ENCODE results near the gene PPA2.
"Not testable (repeated sequence)": the region's sequence is repeated elsewhere in the genome, so short reads cannot be mapped to it uniquely, and the experiment has no call there.

The PPA2 gene

DNA sequence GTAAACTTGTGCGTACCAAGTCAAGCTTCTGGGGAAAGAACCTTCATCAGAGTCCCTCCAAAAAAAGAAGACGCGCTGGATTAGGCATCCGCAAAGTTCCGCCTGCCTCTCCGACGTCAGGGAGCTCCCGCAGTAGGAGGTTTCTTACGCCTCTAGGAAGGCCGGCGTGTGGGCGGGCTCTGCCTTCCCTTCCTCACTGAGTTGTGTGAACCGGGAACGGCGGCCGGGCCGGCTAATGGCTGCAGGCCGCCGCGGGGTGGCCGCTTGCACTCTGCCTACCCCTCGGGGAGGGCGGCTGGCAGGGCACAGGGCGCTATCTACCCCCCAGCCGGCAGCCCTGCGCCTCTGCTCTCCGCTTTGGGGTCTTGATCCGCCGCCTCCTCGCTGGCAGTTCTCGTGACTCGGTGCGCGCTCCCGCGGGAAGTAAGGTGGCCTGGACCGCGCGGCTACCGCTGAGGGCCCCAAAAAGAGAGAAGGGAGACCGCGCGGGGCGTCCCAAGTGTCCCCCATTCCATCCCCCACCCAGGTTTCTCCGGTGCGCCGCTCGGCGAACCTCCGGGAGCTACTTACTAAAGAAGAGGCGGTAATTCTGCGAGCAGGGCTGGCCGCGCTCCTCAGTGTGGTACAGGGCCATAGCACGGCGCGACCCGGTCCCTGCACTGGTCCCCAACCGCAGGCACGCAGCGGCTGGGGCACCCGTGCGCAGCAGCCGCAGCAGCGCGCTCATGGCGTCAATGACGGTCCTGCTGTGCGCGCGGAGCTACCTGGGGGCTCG, at the start of gene PPA2:
PPA2 (minus strand) TSS at position 739 of the 775 bp plus-strand sequence; CDS start at position 727, 12 bp downstream.
- in situ Hi-C loops (cut with HindIII; ENCODE audit: low pct_ligation_motif_present, low pct_unique_long_range_greater_than_20kb, low sequenced_read_pairs) = no loop called here
- peak; percentile 88 for DNase-seq

GRCh38 chr4:105520819-105521790, 47.2 kb upstream of the PPA2 start:
- peak; percentile 56 for DNase-seq
- in situ Hi-C loops (cut with HindIII; ENCODE audit: low pct_ligation_motif_present, low pct_unique_long_range_greater_than_20kb, low sequenced_read_pairs) = no loop called here

DNA sequence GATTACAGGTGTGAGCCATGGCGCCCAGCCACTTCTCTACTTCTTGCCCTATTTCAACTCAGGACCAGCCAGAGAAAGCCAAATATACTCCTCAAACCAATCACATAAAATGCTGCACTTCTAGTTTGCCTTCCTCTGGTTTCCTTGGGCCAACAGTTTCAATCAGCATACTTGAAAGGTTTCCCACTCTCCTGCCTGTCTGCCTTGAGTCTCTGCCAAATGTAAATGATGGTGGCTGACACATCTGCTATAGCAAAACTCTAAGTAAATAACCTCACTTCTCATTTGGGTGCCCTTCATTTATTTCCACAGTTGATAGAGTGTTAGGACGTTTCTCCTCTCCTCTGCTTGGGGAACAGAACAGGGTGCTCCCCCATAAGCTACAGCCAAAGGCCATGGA, 36.4 kb upstream of the PPA2 start:
- no peak for DNase-seq
- in situ Hi-C loops (cut with HindIII; ENCODE audit: low pct_ligation_motif_present, low pct_unique_long_range_greater_than_20kb, low sequenced_read_pairs) = no loop called here

- in situ Hi-C loops (cut with HindIII; ENCODE audit: low pct_ligation_motif_present, low pct_unique_long_range_greater_than_20kb, low sequenced_read_pairs) = no loop called here
- no peak for DNase-seq
These were observed 35.9 kb upstream of the PPA2 start for GRCh38 chr4:105509714-105510113.

- in situ Hi-C loops (cut with HindIII; ENCODE audit: low pct_ligation_motif_present, low pct_unique_long_range_greater_than_20kb, low sequenced_read_pairs) = no loop called here
- no peak for DNase-seq
These were observed 35.4 kb upstream of the PPA2 start for GRCh38 chr4:105509291-105509690.

DNA sequence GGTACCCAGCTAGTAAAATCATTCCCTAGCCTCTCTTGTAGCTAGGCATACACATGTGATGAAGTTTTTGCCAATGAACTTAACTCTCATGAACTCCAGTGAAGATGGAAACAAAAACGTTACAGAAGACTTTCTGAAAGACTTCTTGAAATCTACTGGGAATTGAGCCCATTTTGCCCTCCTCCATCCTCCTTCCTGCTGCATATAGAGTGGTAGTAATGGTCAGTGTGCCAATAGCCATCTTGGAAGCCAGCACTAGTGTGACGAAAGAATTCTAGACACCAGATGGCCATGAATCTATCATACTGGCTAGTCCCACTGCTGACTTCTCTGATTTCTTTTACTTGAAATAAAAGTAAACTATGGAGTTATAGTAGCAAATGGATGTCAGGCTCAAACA, 30.9 kb upstream of the PPA2 start:
- in situ Hi-C loops (cut with HindIII; ENCODE audit: low pct_ligation_motif_present, low pct_unique_long_range_greater_than_20kb, low sequenced_read_pairs) = no loop called here

GRCh38 chr4:105503484-105503883, 29.6 kb upstream of the PPA2 start:
- no peak for DNase-seq
- in situ Hi-C loops (cut with HindIII; ENCODE audit: low pct_ligation_motif_present, low pct_unique_long_range_greater_than_20kb, low sequenced_read_pairs) = no loop called here

More for the DNA sequence above, 30.9 kb upstream of the PPA2 start:
- no peak for DNase-seq

DNA sequence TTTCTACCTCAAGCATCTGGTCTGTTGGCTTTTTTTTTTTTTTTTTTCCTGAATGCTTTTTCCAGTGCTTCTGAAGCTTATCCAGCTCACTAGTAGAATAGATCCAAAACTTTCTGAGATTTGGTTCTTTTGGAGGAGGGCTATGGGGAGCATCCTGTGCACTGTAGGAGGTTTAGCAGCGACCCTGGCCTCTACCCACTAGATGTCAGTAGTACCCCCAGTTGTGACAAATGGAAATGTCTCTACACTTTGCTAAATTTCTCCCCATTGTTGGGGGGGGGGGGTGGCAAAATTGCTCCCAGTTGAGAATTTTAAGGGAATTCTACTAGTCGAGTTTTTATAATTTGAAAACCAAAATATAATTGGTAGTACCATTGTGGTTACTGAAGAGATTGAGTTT, 23.0 kb upstream of the PPA2 start:
- DNase-seq = peak; percentile 19
- in situ Hi-C loops (cut with HindIII; ENCODE audit: low pct_ligation_motif_present, low pct_unique_long_range_greater_than_20kb, low sequenced_read_pairs) = no loop called here

DNA sequence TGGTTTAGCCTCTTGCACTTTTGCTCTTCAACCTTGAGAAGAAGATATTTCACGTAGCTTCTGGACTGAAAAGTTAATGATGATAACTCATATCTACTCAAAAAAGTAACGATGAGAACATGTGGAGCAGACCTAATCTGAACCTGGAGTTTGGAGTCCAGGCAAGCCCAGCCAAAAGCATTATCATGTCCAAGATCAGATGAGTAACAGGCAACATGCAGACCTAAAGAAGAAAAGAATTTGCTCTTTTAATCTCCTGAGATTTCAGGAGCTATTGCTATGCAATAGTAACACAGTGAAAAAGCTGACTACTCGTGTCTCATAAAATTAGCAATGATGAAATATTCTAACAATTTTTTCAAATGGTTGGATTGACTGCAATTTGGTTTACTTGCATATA, 21.8 kb upstream of the PPA2 start:
- in situ Hi-C loops (cut with HindIII; ENCODE audit: low pct_ligation_motif_present, low pct_unique_long_range_greater_than_20kb, low sequenced_read_pairs) = no loop called here
- DNase-seq = no peak

DNA sequence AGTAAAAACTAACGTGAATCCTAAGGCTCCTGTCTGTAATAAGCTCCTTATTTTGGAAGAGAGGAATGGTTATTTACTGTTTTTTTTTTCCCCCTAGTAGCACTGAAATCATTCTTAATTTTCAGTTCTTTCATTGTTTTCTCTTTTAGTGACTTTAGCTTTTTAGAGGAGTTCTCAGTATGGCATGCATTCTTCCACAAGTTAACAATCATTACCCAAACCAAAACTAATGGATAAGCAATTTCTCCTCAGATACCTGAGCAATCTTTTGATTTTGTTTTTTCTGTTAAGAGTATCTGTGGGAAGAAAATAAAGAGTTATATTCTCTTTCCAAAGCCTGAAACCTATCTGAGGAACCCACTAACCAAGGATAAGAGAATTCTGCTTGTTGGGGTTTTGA, 16.7 kb upstream of the PPA2 start:
- in situ Hi-C loops (cut with HindIII; ENCODE audit: low pct_ligation_motif_present, low pct_unique_long_range_greater_than_20kb, low sequenced_read_pairs) = no loop called here
- no peak for DNase-seq

DNA sequence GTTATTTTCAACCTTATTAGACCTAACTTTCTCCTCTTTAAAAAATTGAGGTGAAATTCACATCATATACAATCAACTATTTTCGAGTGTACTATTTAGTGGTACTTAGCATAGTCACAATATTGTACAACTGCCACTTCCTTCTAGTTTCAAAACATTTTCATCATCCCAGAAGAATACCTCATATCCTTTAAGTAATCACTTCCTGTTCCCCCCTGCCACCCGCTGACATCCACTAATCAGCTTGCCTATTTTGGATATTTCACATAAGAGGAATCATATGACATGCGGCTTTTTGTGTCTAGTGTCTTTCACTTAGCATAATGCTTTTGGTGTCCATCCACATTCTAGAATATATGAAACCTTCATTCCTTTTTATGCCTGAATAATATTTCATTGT, 10.0 kb upstream of the PPA2 start:
- DNase-seq = no peak

GRCh38 chr4:105474099-105474518, 247 bp upstream of the PPA2 start:
- DNase-seq = peak; percentile 86
- in situ Hi-C loops (cut with HindIII; ENCODE audit: low pct_ligation_motif_present, low pct_unique_long_range_greater_than_20kb, low sequenced_read_pairs) = no loop called here

More for the DNA sequence above, 10.0 kb upstream of the PPA2 start:
- in situ Hi-C loops (cut with HindIII; ENCODE audit: low pct_ligation_motif_present, low pct_unique_long_range_greater_than_20kb, low sequenced_read_pairs) = no loop called here

- in situ Hi-C loops (cut with HindIII; ENCODE audit: low pct_ligation_motif_present, low pct_unique_long_range_greater_than_20kb, low sequenced_read_pairs) = no loop called here
- no peak for DNase-seq
These were observed 965 bp downstream of the PPA2 start for GRCh38 chr4:105472871-105473323.

DNA sequence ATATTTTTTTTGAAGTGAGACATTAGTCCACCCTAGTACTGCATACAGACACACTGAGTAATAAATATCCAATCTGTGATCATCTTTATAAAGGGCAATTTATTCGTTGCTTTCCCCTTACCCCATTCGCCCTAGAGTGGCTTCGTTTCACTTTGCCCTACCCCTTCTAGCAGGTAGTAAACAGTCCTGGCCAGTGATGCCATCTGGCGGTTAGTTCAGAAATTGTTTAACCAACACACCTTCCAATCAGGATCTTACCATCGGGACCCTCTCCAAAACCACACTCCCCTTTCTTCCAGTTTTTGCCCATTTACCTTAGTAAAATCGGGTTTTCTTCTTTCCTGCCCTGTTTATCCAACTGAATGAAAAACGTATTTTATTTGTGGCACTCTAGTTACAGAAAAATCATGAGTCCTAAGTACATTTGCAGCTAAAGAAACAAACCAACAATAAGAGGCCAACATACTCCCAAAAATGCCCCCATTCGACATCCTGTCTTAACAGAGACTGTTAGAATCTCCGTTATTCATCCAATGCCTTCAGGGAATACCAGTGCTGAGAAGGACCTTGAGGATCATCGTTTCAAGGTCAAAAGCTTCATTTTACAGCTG, 2.2 kb downstream of the PPA2 start:
- in situ Hi-C loops (cut with HindIII; ENCODE audit: low pct_ligation_motif_present, low pct_unique_long_range_greater_than_20kb, low sequenced_read_pairs) = no loop called here
- DNase-seq = peak; percentile 77

DNA sequence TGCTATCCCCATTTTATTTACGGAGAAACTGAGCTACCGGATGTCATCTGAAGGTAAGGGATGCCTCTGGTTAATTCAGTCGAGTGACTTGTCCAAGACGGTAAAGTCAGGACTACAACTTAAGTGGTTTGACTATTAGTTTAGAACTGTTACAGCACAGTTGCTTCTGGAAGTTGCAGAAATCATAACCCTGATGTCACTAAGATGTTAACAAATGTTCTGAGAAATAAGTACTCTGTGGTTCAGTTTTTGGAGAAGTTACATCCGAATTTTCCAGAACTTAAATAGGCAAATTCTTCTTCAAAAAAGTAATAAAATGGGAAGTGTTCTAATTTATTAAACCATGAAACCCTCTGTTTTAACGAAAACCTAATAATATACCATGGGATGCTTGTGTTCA, 3.1 kb downstream of the PPA2 start:
- DNase-seq = no peak
- in situ Hi-C loops (cut with HindIII; ENCODE audit: low pct_ligation_motif_present, low pct_unique_long_range_greater_than_20kb, low sequenced_read_pairs) = no loop called here

DNA sequence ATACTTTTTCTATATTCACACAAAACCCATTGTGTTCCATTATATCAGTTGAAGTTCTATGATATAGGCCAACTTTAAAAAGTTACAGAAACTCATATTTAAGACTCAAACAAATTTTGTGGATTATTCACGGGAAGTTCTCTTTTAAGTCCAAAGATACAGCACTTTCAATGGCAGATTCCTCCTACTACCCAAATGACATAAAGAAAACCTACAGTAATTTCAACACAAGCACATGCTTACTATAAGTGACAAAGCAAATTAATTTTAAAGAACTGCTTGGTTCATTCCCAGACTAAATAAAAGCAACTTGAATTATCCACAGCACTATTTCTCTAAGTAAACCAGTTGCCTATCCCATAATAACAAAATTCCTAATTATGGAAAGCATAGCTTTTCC, 4.1 kb downstream of the PPA2 start:
- no peak for DNase-seq
- in situ Hi-C loops (cut with HindIII; ENCODE audit: low pct_ligation_motif_present, low pct_unique_long_range_greater_than_20kb, low sequenced_read_pairs) = no loop called here

- DNase-seq = no peak
- in situ Hi-C loops (cut with HindIII; ENCODE audit: low pct_ligation_motif_present, low pct_unique_long_range_greater_than_20kb, low sequenced_read_pairs) = no loop called here
These were observed 7.3 kb downstream of the PPA2 start for GRCh38 chr4:105466580-105466979.

- DNase-seq; in situ Hi-C loops (cut with HindIII; ENCODE audit: low pct_ligation_motif_present, low pct_unique_long_range_greater_than_20kb, low sequenced_read_pairs): not testable (repeated sequence)
These were observed 9.3 kb downstream of the PPA2 start for GRCh38 chr4:105464563-105464962.

- in situ Hi-C loops (cut with HindIII; ENCODE audit: low pct_ligation_motif_present, low pct_unique_long_range_greater_than_20kb, low sequenced_read_pairs) = no loop called here
- no peak for DNase-seq
These were observed 11.3 kb downstream of the PPA2 start for GRCh38 chr4:105462576-105462975.
